IMR-90 (cell line): ENCODE data around the gene TBC1D23. TPM values are rescaled to one million over a fixed set of nuclear protein-coding genes. Genes with fewer than 3 reads are reported as not detected.
A peak's percentile ranks its signal among the peaks of the same experiment; 100 is the strongest.

ENCODE experiments used
- ATAC-seq: fragments of 200-7000 bp; cut with Tn5 transposase; 2 replicates; pipeline ENCODE4 v1.9.1; 2020; ENCODE audit warnings: low read depth, mild to moderate bottlenecking, moderate library complexity
- BruUV-seq: library from RNA; stranded (reverse); fragments of 400-500 nt; replicated peaks from 2 replicates; lab custom pipeline; 2021; lab: Mats Ljungman, UMichigan
- CTCF ChIA-PET: fragments of 300-600 bp; formaldehyde crosslinking; extraction: SDS; loops from one replicate; lab custom pipeline; 2021; ENCODE audit warnings: antibody characterized with exemption; lab: Yijun Ruan, JAX
- POLR2A ChIA-PET: fragments of 300-600 bp; sonication (Branson Sonifier 250); formaldehyde crosslinking; loops from one replicate; lab custom pipeline; 2022; ENCODE audit warnings: antibody characterized with exemption; ENCODE audit not compliant: unreplicated experiment; lab: Charles Lee
- DNase-seq: peaks from one replicate; pipeline ENCODE4 v3.0.0; 2013
- H2AFZ ChIP-seq: replicated peaks from 2 replicates; pipeline ENCODE3; 2013; ENCODE audit warnings: low read length, mild to moderate bottlenecking; ENCODE audit not compliant: poor library complexity
- H2AK5ac ChIP-seq: 2 replicates; pipeline ENCODE4 v1.6.1; 2013; ENCODE audit warnings: low read depth, low read length, inconsistent platforms
- H2AK9ac ChIP-seq: replicated peaks from 2 replicates; pipeline ENCODE3; 2013; ENCODE audit warnings: mild to moderate bottlenecking, low read depth, low read length, moderate library complexity; ENCODE audit not compliant: poor library complexity
- H2BK120ac ChIP-seq: 2 replicates; pipeline ENCODE4 v1.6.1; 2013; ENCODE audit warnings: low read depth, low read length, inconsistent platforms
- H2BK15ac ChIP-seq: 3 replicates; pipeline ENCODE4 v1.6.1; 2013; ENCODE audit warnings: low read depth, low read length, inconsistent platforms
- H2BK20ac ChIP-seq: 2 replicates; pipeline ENCODE4 v1.6.1; 2013; ENCODE audit warnings: low read depth, mild to moderate bottlenecking, inconsistent platforms, low read length, moderate library complexity
- H2BK5ac ChIP-seq: 2 replicates; pipeline ENCODE4 v1.6.1; 2013; ENCODE audit warnings: mild to moderate bottlenecking, low read depth, low read length, inconsistent platforms; ENCODE audit not compliant: poor library complexity, severe bottlenecking
- H3K14ac ChIP-seq: replicated peaks from 2 replicates; pipeline ENCODE4 v1.6.1; 2013; ENCODE audit warnings: low read depth, low read length, inconsistent platforms
- H3K18ac ChIP-seq: 2 replicates; pipeline ENCODE4 v1.6.1; 2013; ENCODE audit warnings: low read depth, low read length, control low read depth
- H3K23ac ChIP-seq: 2 replicates; pipeline ENCODE4 v1.6.1; 2013; ENCODE audit warnings: low read depth, low read length, inconsistent platforms
- H3K27ac ChIP-seq: 2 replicates; pipeline ENCODE4 v1.5.1; 2013; ENCODE audit warnings: mild to moderate bottlenecking, control low read depth, low read length; ENCODE audit not compliant: insufficient read depth
- H3K27me3 ChIP-seq: 2 replicates; pipeline ENCODE4 v1.6.1; 2013; ENCODE audit warnings: low read length; ENCODE audit not compliant: control insufficient read depth, insufficient read depth
- H3K36me3 ChIP-seq: 2 replicates; pipeline ENCODE4 v1.6.1; 2013; ENCODE audit warnings: low read length, mixed read lengths; ENCODE audit not compliant: control insufficient read depth, insufficient read depth
- H3K4ac ChIP-seq: 2 replicates; pipeline ENCODE4 v1.6.1; 2013; ENCODE audit warnings: low read depth, low read length, inconsistent platforms
- H3K4me1 ChIP-seq: 2 replicates; pipeline ENCODE4 v1.6.1; 2013; ENCODE audit warnings: low read length, mixed read lengths; ENCODE audit not compliant: control insufficient read depth, insufficient read depth
- H3K4me2 ChIP-seq: 2 replicates; pipeline ENCODE4 v1.6.1; 2013; ENCODE audit warnings: low read depth, mild to moderate bottlenecking, control low read depth, low read length, moderate library complexity
- H3K4me3 ChIP-seq: 2 replicates; pipeline ENCODE4 v1.5.1; 2013; ENCODE audit warnings: low read depth, mild to moderate bottlenecking, control low read depth, low read length, moderate library complexity; ENCODE audit not compliant: insufficient read depth
- H3K56ac ChIP-seq: 2 replicates; pipeline ENCODE4 v1.6.1; 2013; ENCODE audit warnings: low read length, inconsistent platforms; ENCODE audit not compliant: insufficient read depth; ENCODE audit errors: extremely low read depth
- H3K79me1 ChIP-seq, 2 experiments: 2 replicates each; pipeline ENCODE4 v1.6.1; 2013; ENCODE audit warnings: low read length in 2 of 2, inconsistent platforms in 1 of 2, low read depth in 1 of 2
- H3K9ac ChIP-seq: 2 replicates; pipeline ENCODE4 v1.6.1; 2013; ENCODE audit warnings: low read depth, low read length, control low read depth
- H3K9me1 ChIP-seq: 2 replicates; pipeline ENCODE4 v1.6.1; 2013; ENCODE audit warnings: low read length, inconsistent platforms; ENCODE audit not compliant: insufficient read depth
- H3K9me3 ChIP-seq: 2 replicates; pipeline ENCODE4 v1.6.1; 2013; ENCODE audit warnings: low read length; ENCODE audit not compliant: control insufficient read depth, insufficient read depth
- H4K20me1 ChIP-seq: 2 replicates; pipeline ENCODE4 v1.6.1; 2013; ENCODE audit warnings: low read length, inconsistent platforms; ENCODE audit not compliant: insufficient read depth
- H4K5ac ChIP-seq: 2 replicates; pipeline ENCODE4 v1.6.1; 2013; ENCODE audit warnings: mild to moderate bottlenecking, low read depth, low read length, control low read depth
- H4K8ac ChIP-seq, 2 experiments: 2 replicates each; pipeline ENCODE4 v1.6.1; 2013; ENCODE audit warnings: low read depth in 2 of 2, low read length in 2 of 2, control low read depth in 1 of 2, inconsistent platforms in 1 of 2
- H4K91ac ChIP-seq: 2 replicates; pipeline ENCODE4 v1.6.1; 2013; ENCODE audit warnings: low read depth, low read length, inconsistent platforms; ENCODE audit not compliant: insufficient read depth
- CEBPB ChIP-seq: IDR thresholded peaks from 2 replicates; pipeline ENCODE4 v1.6.1; 2012; ENCODE audit warnings: low read depth, low read length, improper control_type of control experiment
- CHD1 ChIP-seq: IDR thresholded peaks from 2 replicates; pipeline ENCODE4 v1.6.1; 2012; ENCODE audit warnings: low read depth, low read length, improper control_type of control experiment
- SMC3 ChIP-seq: fragments of 150-350 bp; IDR thresholded peaks from 2 replicates; pipeline ENCODE4 v1.6.1; 2016; ENCODE audit warnings: low read depth, mild to moderate bottlenecking, antibody characterized with exemption, low read length, moderate library complexity
- WGBS, 2 experiments: methylation state at CpG; one replicate each; pipeline versions ENCODE4 v1.1.5 to v1.1.7; 2013; ENCODE audit warnings: missing lambda C conversion rate in 2 of 2; ENCODE audit not compliant: insufficient read length in 1 of 2; ENCODE audit errors: extremely low coverage in 2 of 2; 5-methylcytosine and 5-hydroxymethylcytosine counted together
- dilution Hi-C: fragments of 300-500 bp; cut with HindIII; formaldehyde crosslinking; loops from one replicate; pipeline ENCODE4 v1.14.3; 2018; ENCODE audit warnings: low sequenced_read_pairs; ENCODE audit not compliant: unreplicated experiment
- in situ Hi-C: fragments of 300-500 bp; cut with MboI; formaldehyde crosslinking; loops from 3 replicates; pipeline ENCODE4 v1.14.3; 2019; ENCODE audit warnings: low sequenced_read_pairs, inconsistent platforms, mixed read lengths
- intact Hi-C: fragments of 100-400 bp; cut with micrococcal nuclease; formaldehyde crosslinking; loops from 2 replicates; pipeline ENCODE4 v1.10.0; 2022
- polyA plus RNA-seq, 3 experiments: library from polyadenylated mRNA; depleted of rRNA; stranded (reverse); fragments of >200 nt; gene quantifications; 2 replicates each; pipeline ENCODE4 v1.2.3, GENCODE V29; 2012; ENCODE audit warnings: low replicate concordance in 1 of 3
- total RNA-seq: library from RNA; depleted of rRNA; stranded (reverse); fragments of >200 nt; gene quantifications from 2 replicates; pipeline ENCODE4 v1.2.3, GENCODE V29; 2012

Gene TBC1D23
- total and polyA plus RNA-seq, 2 of the 4 experiments (the other 2 are of a cell fraction): 21.2 to 67.0 TPM

DNA sequence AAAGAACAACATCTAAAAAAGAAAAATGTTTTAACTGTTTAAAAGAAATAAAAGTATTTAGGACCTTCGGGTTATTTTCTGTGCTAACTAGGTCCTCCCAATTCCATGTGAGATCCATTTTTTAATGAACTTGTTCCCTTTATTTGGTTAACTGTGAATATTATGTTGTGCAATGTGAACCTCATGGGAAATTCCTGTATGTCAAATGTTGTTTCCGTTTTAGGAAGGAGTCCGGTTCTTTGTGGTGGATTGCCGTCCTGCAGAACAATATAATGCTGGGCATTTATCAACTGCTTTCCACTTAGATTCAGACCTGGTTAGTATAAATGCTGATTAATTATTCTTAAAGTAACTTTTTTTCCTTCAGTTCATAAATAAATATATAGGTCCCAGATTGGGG is 38.2 kb downstream of the TBC1D23 start:
- dilution Hi-C loops: no loop called here
- Histone ChIP-seq H2BK5ac (no peak overlapping the region), H3K79me1 (peaks cover 2 to 7% of the 10 kb centered on the region in 2 experiments; a peak in 3 of 4 replicates), H3K36me3 (peaks cover 29% of the 10 kb centered on the region), H3K18ac (no peak overlapping the region), H3K4ac (no peak overlapping the region), H2BK20ac (no peak overlapping the region), H3K9ac (no peak overlapping the region), H2AK5ac (no peak overlapping the region), H2AFZ (no peak overlapping the region), H3K27me3 (no peaks in the 10 kb centered on the region), H3K14ac (no peak overlapping the region), H3K56ac (no peak overlapping the region), H2AK9ac (no peak overlapping the region), H3K4me3 (no peak overlapping the region), H2BK15ac (no peak overlapping the region), H3K23ac (no peak overlapping the region), H2BK120ac (no peak overlapping the region), H3K9me3 (no peaks in the 10 kb centered on the region), H3K27ac (no peak overlapping the region), H3K4me1 (no peaks in the 10 kb centered on the region), H3K4me2 (no peak overlapping the region), H4K5ac (no peak overlapping the region), H4K20me1 (no peaks in the 10 kb centered on the region), H3K9me1 (no peaks in the 10 kb centered on the region), H4K91ac (no peak overlapping the region), H4K8ac (no peak overlapping the region)
- ATAC-seq: no peak
- POLR2A ChIA-PET: no interaction called here
- CTCF ChIA-PET: no interaction called here
- intact Hi-C loops: no loop called here
- WGBS, 2 experiments: no CpG with 5 or more reads among the region's 4 CpGs
- TF ChIP-seq SMC3 (no peak), CHD1 (no peak), CEBPB (0 out of 2 replicates have a peak, but pooled peaks have one; percentile 21)
- in situ Hi-C loops: no loop called here
- no peak for DNase-seq
- no TSS peak for BruUV-seq
